DND-41 (cell line): ENCODE results near the gene ZNF689.

Experiments
- ATAC-seq: fragments of 200-7000 bp; cut with Tn5 transposase; 3 replicates; pipeline ENCODE4 v1.9.1; 2021; ENCODE audit warnings: low read depth; ENCODE audit not compliant: insufficient read depth
- DNase-seq: peaks from one replicate; pipeline ENCODE4 v3.0.0-alpha.2; 2020
- H2AFZ ChIP-seq: 2 replicates; pipeline ENCODE4 v1.6.0; 2012; ENCODE audit warnings: low read depth, low read length
- H3K27ac ChIP-seq: 2 replicates; pipeline ENCODE4 v1.5.1; 2012; ENCODE audit warnings: low read length, inconsistent platforms
- H3K27me3 ChIP-seq: fragments of 200-600 bp; sonication (generic); 2 replicates; pipeline ENCODE4 v1.6.0; 2012; ENCODE audit warnings: low read length, mild to moderate bottlenecking, inconsistent platforms; ENCODE audit not compliant: insufficient read depth, poor library complexity
- H3K36me3 ChIP-seq: 2 replicates; pipeline ENCODE4 v1.5.1; 2012; ENCODE audit warnings: low read length, inconsistent platforms; ENCODE audit not compliant: insufficient read depth
- H3K4me1 ChIP-seq: 2 replicates; pipeline ENCODE4 v1.5.1; 2012; ENCODE audit warnings: mild to moderate bottlenecking, low read length; ENCODE audit not compliant: insufficient read depth
- H3K4me2 ChIP-seq: 2 replicates; pipeline ENCODE4 v1.6.0; 2012; ENCODE audit warnings: mild to moderate bottlenecking, moderate library complexity, low read length, inconsistent platforms; ENCODE audit not compliant: insufficient read depth
- H3K4me3 ChIP-seq, 2 experiments: fragments of 200-600 bp in 1 of 2; shearing (Covaris generic) in 1 of 2; 2 replicates each; pipeline ENCODE4 v1.5.1; 2012 to 2016; ENCODE audit warnings: inconsistent platforms in 2 of 2, low read length in 2 of 2, mild to moderate bottlenecking in 2 of 2, low read depth in 1 of 2, moderate library complexity in 1 of 2
- H3K79me2 ChIP-seq: 2 replicates; pipeline ENCODE4 v1.6.0; 2012; ENCODE audit warnings: low read length, inconsistent platforms; ENCODE audit not compliant: insufficient read depth
- H3K9ac ChIP-seq: 2 replicates; pipeline ENCODE4 v1.6.0; 2012; ENCODE audit warnings: low read depth, mild to moderate bottlenecking, inconsistent platforms, low read length, moderate library complexity
- H3K9me3 ChIP-seq: 2 replicates; pipeline ENCODE4 v1.5.1; 2012; ENCODE audit warnings: low read length, moderate library complexity, mild to moderate bottlenecking, inconsistent platforms; ENCODE audit not compliant: insufficient read depth, severe bottlenecking
- H4K20me1 ChIP-seq: 2 replicates; pipeline ENCODE4 v1.6.0; 2012; ENCODE audit warnings: low read length; ENCODE audit not compliant: insufficient read depth
- CTCF ChIP-seq: IDR thresholded peaks from 2 replicates; pipeline ENCODE4 v1.5.1; 2012; ENCODE audit warnings: borderline replicate concordance, low read length, moderate library complexity, mild to moderate bottlenecking; ENCODE audit not compliant: poor library complexity, severe bottlenecking; ENCODE audit errors: extremely low read depth
- EZH2 ChIP-seq: IDR thresholded peaks from 3 replicates; pipeline ENCODE4 v1.6.1; 2012; ENCODE audit warnings: borderline replicate concordance, low read depth, mild to moderate bottlenecking, moderate library complexity, low read length, inconsistent platforms; ENCODE audit not compliant: severe bottlenecking

ZNF689 gene

DNA sequence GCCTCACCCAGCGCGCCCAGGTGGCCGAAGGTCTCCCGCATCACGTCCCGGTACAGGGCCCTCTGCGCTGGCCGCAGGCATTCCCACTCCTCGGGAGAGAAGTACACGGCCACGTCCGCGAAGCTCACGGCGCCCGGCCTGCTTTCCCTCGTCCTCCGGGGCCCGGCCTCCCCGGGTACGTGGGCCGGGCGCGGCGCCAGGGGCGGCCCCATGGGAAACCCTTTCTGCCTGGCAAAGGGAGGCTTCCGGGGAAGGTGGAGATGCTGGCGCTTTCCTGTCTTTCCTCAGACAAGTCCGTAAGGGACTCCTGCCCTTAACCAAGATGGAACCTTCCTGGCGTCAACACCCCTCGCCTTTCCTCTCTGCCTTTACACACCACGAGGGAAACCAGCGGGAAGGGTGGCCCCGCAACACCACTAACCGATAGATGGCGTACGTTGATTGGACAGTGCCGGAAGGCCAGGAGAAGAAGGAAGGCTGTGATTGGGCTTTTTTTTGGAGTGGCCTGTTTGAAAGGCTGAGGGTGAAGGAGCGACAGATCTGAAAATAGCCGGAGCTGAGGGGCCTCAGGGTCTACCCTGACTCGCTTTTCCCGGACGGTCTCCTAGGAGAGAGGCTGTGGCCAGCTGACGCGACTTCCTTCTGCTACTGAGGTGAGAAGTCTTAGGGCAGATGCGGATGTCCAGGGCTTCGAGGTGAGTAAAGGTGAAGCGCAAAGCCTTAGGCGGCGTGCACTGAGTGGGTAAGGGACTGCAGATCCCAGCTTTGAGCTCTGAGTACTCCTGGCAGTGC is 24.6 kb downstream of the ZNF689 start, which contains the start of gene ZNF785:
Gene ZNF785 (minus strand): TSS at position 298 of the 792 bp plus-strand sequence. CDS start 86 bp downstream, at position 212.
- Histone ChIP-seq H4K20me1 (peaks cover 4% of the 10 kb centered on the region; the same call in 1 of the 2 replicates), H3K79me2 (peaks cover 72% of the 10 kb centered on the region), H3K4me1 (peaks cover 60% of the 10 kb centered on the region), H2AFZ (peak within 1 kb of the TSS; percentile 80), H3K9me3 (no peaks in the 10 kb centered on the region), H3K4me3 (peak within 1 kb of the TSS; percentile 82 to 90), H3K36me3 (peaks cover 46% of the 10 kb centered on the region), H3K27ac (peak within 1 kb of the TSS; percentile 92), H3K9ac (peak within 1 kb of the TSS; percentile 97), H3K27me3 (no peaks in the 10 kb centered on the region), H3K4me2 (peak within 1 kb of the TSS; percentile 81)
- TF ChIP-seq EZH2 = no peak
- TF ChIP-seq CTCF = peak; percentile 47
- peak; percentile 93 for ATAC-seq
- DNase-seq = peak; percentile 99

- Histone ChIP-seq H3K4me1 (peaks cover 60% of the 10 kb centered on the region), H3K36me3 (peaks cover 46% of the 10 kb centered on the region), H3K27ac (peak overlapping the region; percentile 92), H2AFZ (peak overlapping the region; percentile 80), H3K9me3 (no peaks in the 10 kb centered on the region), H3K79me2 (peaks cover 73% of the 10 kb centered on the region), H3K27me3 (no peaks in the 10 kb centered on the region), H3K9ac (peak overlapping the region; percentile 97), H3K4me2 (peak overlapping the region; percentile 81), H3K4me3 (peak overlapping the region; percentile 82 to 90), H4K20me1 (peaks cover 4% of the 10 kb centered on the region; the same call in 1 of the 2 replicates)
- TF ChIP-seq CTCF = no peak
- no peak for TF ChIP-seq EZH2
- DNase-seq (peak; percentile 65), ATAC-seq (peak; percentile 31)
Measured at GRCh38 chr16:30585022-30585399, 25.2 kb downstream of the ZNF689 start.

GRCh38 chr16:30582611-30583340 is 27.4 kb downstream of the ZNF689 start:
- H3K27ac ChIP-seq = no peak overlapping the region
- H3K4me2 ChIP-seq = peak overlapping the region; percentile 40; the same call in 1 of the 2 replicates
- peaks cover 61% of the 10 kb centered on the region for H3K36me3 ChIP-seq
- peaks cover 4% of the 10 kb centered on the region; the same call in 1 of the 2 replicates for H4K20me1 ChIP-seq
- H3K9me3 ChIP-seq = no peaks in the 10 kb centered on the region
- DNase-seq = no peak
- H2AFZ ChIP-seq = no peak overlapping the region
- no peak for ATAC-seq
- peaks cover 58% of the 10 kb centered on the region for H3K4me1 ChIP-seq
- no peaks in the 10 kb centered on the region for H3K27me3 ChIP-seq
- no peak for TF ChIP-seq EZH2
- peaks cover 86% of the 10 kb centered on the region for H3K79me2 ChIP-seq
- H3K4me3 ChIP-seq = no peak overlapping the region
- H3K9ac ChIP-seq = no peak overlapping the region

- Histone ChIP-seq H2AFZ (no peak overlapping the region), H3K36me3 (peaks cover 59% of the 10 kb centered on the region), H3K9me3 (no peaks in the 10 kb centered on the region), H3K4me3 (no peak overlapping the region), H3K79me2 (peaks cover 82% of the 10 kb centered on the region), H3K9ac (no peak overlapping the region), H3K4me1 (peaks cover 46% of the 10 kb centered on the region), H3K4me2 (peak overlapping the region; percentile 40; the same call in 1 of the 2 replicates), H3K27ac (no peak overlapping the region), H3K27me3 (no peaks in the 10 kb centered on the region), H4K20me1 (peaks cover 4% of the 10 kb centered on the region; the same call in 1 of the 2 replicates)
- DNase-seq (no peak), ATAC-seq (no peak)
- TF ChIP-seq CTCF (no peak), EZH2 (no peak)
Measured at GRCh38 chr16:30581457-30581856, 28.7 kb downstream of the ZNF689 start.
